ENCODE results near the gene TMSB15C.
"Not testable (repeated sequence)": the region's sequence is repeated elsewhere in the genome, so short reads cannot be mapped to it uniquely, and the experiment has no call there.

The TMSB15C gene

GRCh38 chrX:104085919-104086318 lies 9.9 kb upstream of the TMSB15C start:
- Mint-ChIP-seq H3K36me3 (ENCODE audit: low read depth) (no peaks in the 10 kb centered on the region), H3K4me3 (no peak overlapping the region), H3K9me3 (no peaks in the 10 kb centered on the region), H3K4me1 (ENCODE audit: low read depth) (no peaks in the 10 kb centered on the region), H3K27me3 (ENCODE audit: low read depth) (no peaks in the 10 kb centered on the region), H3K27ac (no peak overlapping the region)
- DNase-seq (ENCODE audit: low spot score): no peak

GRCh38 chrX:104085477-104085876 lies 9.4 kb upstream of the TMSB15C start:
- H3K27me3 Mint-ChIP-seq (ENCODE audit: low read depth): no peaks in the 10 kb centered on the region
- DNase-seq (ENCODE audit: low spot score): no peak
- H3K27ac Mint-ChIP-seq: no peak overlapping the region
- no peaks in the 10 kb centered on the region for H3K9me3 Mint-ChIP-seq
- no peak overlapping the region for H3K4me3 Mint-ChIP-seq
- no peaks in the 10 kb centered on the region for H3K36me3 Mint-ChIP-seq (ENCODE audit: low read depth)
- H3K4me1 Mint-ChIP-seq (ENCODE audit: low read depth): no peaks in the 10 kb centered on the region

GRCh38 chrX:104084534-104085277 lies 8.7 kb upstream of the TMSB15C start:
- Mint-ChIP-seq H3K27me3 (ENCODE audit: low read depth) (no peaks in the 10 kb centered on the region), H3K27ac (no peak overlapping the region), H3K4me1 (ENCODE audit: low read depth) (no peaks in the 10 kb centered on the region), H3K9me3 (no peaks in the 10 kb centered on the region), H3K36me3 (ENCODE audit: low read depth) (no peaks in the 10 kb centered on the region), H3K4me3 (no peak overlapping the region)
- no peak for DNase-seq (ENCODE audit: low spot score)

- Mint-ChIP-seq H3K36me3 (ENCODE audit: low read depth) (no peaks in the 10 kb centered on the region), H3K27me3 (ENCODE audit: low read depth) (no peaks in the 10 kb centered on the region), H3K9me3 (no peaks in the 10 kb centered on the region), H3K27ac (no peak overlapping the region), H3K4me3 (no peak overlapping the region), H3K4me1 (ENCODE audit: low read depth) (no peaks in the 10 kb centered on the region)
- no peak for DNase-seq (ENCODE audit: low spot score)
Measured at GRCh38 chrX:104084063-104084462, 8.0 kb upstream of the TMSB15C start.

GRCh38 chrX:104077854-104078253 lies 1.8 kb upstream of the TMSB15C start:
- not testable (repeated sequence) for H3K27me3 Mint-ChIP-seq (ENCODE audit: low read depth); H3K4me3 Mint-ChIP-seq; H3K4me1 Mint-ChIP-seq (ENCODE audit: low read depth); DNase-seq (ENCODE audit: low spot score); H3K36me3 Mint-ChIP-seq (ENCODE audit: low read depth); H3K27ac Mint-ChIP-seq; H3K9me3 Mint-ChIP-seq

GRCh38 chrX:104062636-104063035 lies 13.4 kb downstream of the TMSB15C start:
- DNase-seq (ENCODE audit: low spot score); H3K27ac Mint-ChIP-seq; H3K9me3 Mint-ChIP-seq; H3K27me3 Mint-ChIP-seq (ENCODE audit: low read depth); H3K4me3 Mint-ChIP-seq; H3K36me3 Mint-ChIP-seq (ENCODE audit: low read depth); H3K4me1 Mint-ChIP-seq (ENCODE audit: low read depth): not testable (repeated sequence)

GRCh38 chrX:104054956-104055355 lies 21.1 kb downstream of the TMSB15C start:
- not testable (repeated sequence) for H3K4me1 Mint-ChIP-seq (ENCODE audit: low read depth); H3K36me3 Mint-ChIP-seq (ENCODE audit: low read depth); H3K9me3 Mint-ChIP-seq; H3K27ac Mint-ChIP-seq; H3K4me3 Mint-ChIP-seq; DNase-seq (ENCODE audit: low spot score); H3K27me3 Mint-ChIP-seq (ENCODE audit: low read depth)

GRCh38 chrX:104047171-104047570 lies 28.9 kb downstream of the TMSB15C start:
- no peak for DNase-seq (ENCODE audit: low spot score)
- Mint-ChIP-seq H3K36me3 (ENCODE audit: low read depth) (no peaks in the 10 kb centered on the region), H3K27ac (no peak overlapping the region), H3K27me3 (ENCODE audit: low read depth) (no peaks in the 10 kb centered on the region), H3K4me3 (no peak overlapping the region), H3K9me3 (no peaks in the 10 kb centered on the region), H3K4me1 (ENCODE audit: low read depth) (no peaks in the 10 kb centered on the region)

- DNase-seq (ENCODE audit: low spot score): no peak
- Mint-ChIP-seq H3K4me3 (no peak overlapping the region), H3K27ac (no peak overlapping the region), H3K27me3 (ENCODE audit: low read depth) (no peaks in the 10 kb centered on the region), H3K4me1 (ENCODE audit: low read depth) (no peaks in the 10 kb centered on the region), H3K9me3 (no peaks in the 10 kb centered on the region), H3K36me3 (ENCODE audit: low read depth) (no peaks in the 10 kb centered on the region)
Measured at GRCh38 chrX:104045642-104046041, 30.4 kb downstream of the TMSB15C start.

- Mint-ChIP-seq H3K36me3 (ENCODE audit: low read depth) (no peaks in the 10 kb centered on the region), H3K4me3 (no peak overlapping the region), H3K27ac (no peak overlapping the region), H3K27me3 (ENCODE audit: low read depth) (no peaks in the 10 kb centered on the region), H3K4me1 (ENCODE audit: low read depth) (no peaks in the 10 kb centered on the region), H3K9me3 (no peaks in the 10 kb centered on the region)
- no peak for DNase-seq (ENCODE audit: low spot score)
Measured at GRCh38 chrX:104041003-104041402, 35.0 kb downstream of the TMSB15C start.

- Mint-ChIP-seq H3K27me3 (ENCODE audit: low read depth) (no peaks in the 10 kb centered on the region), H3K36me3 (ENCODE audit: low read depth) (no peaks in the 10 kb centered on the region), H3K27ac (no peak within 1 kb of the TSS), H3K9me3 (no peaks in the 10 kb centered on the region), H3K4me1 (ENCODE audit: low read depth) (no peaks in the 10 kb centered on the region), H3K4me3 (no peak within 1 kb of the TSS)
- no peak for DNase-seq (ENCODE audit: low spot score)
Measured at GRCh38 chrX:104039689-104040505, 36.1 kb downstream of the TMSB15C start, which contains the start of gene H2BW2. TSS of gene H2BW2 (plus strand) at chrX:104039956. CDS start at chrX:104039995, 39 bp downstream.
